ENCODE results near the gene TNPO3.
"Not testable (repeated sequence)": the region's sequence is repeated elsewhere in the genome, so short reads cannot be mapped to it uniquely, and the experiment has no call there.

The TNPO3 gene

GRCh38 chr7:129067943-129068548 lies 13.1 kb upstream of the TNPO3 start:
- DNase-seq: no peak

- DNase-seq: not testable (repeated sequence)
These were observed 12.2 kb upstream of the TNPO3 start for GRCh38 chr7:129067132-129067561.

- DNase-seq: no peak
These were observed 11.6 kb upstream of the TNPO3 start for GRCh38 chr7:129066290-129067131.

GRCh38 chr7:129055861-129056464 lies 1.1 kb upstream of the TNPO3 start:
- no peak for DNase-seq

GRCh38 chr7:129055294-129055816 lies 444 bp upstream of the TNPO3 start:
- no peak for DNase-seq

GRCh38 chr7:129053938-129054437 lies 923 bp downstream of the TNPO3 start:
- no peak for DNase-seq

- DNase-seq: no peak
These were observed 2.5 kb downstream of the TNPO3 start for GRCh38 chr7:129052441-129052840.

- not testable (repeated sequence) for DNase-seq
These were observed 3.5 kb downstream of the TNPO3 start for GRCh38 chr7:129051459-129051858.

GRCh38 chr7:129047761-129048160 lies 7.2 kb downstream of the TNPO3 start:
- DNase-seq: no peak

- no peak for DNase-seq
These were observed 9.2 kb downstream of the TNPO3 start for GRCh38 chr7:129045682-129046081.

GRCh38 chr7:129043012-129043411 lies 11.9 kb downstream of the TNPO3 start:
- no peak for DNase-seq

- no peak for DNase-seq
These were observed 13.5 kb downstream of the TNPO3 start for GRCh38 chr7:129041142-129042085.

GRCh38 chr7:129038468-129038867 lies 16.4 kb downstream of the TNPO3 start:
- DNase-seq: not testable (repeated sequence)

GRCh38 chr7:129037585-129037984 lies 17.3 kb downstream of the TNPO3 start:
- no peak for DNase-seq

- DNase-seq: no peak
These were observed 22.9 kb downstream of the TNPO3 start for GRCh38 chr7:129032017-129032416.

- DNase-seq: no peak
These were observed 24.5 kb downstream of the TNPO3 start for GRCh38 chr7:129030440-129030839.

- no peak for DNase-seq
These were observed 30.8 kb downstream of the TNPO3 start for GRCh38 chr7:129024125-129024524.

GRCh38 chr7:129021656-129022055 lies 33.3 kb downstream of the TNPO3 start:
- DNase-seq: no peak

GRCh38 chr7:129017933-129018538 lies 36.9 kb downstream of the TNPO3 start:
- DNase-seq: no peak

- DNase-seq: no peak
These were observed 37.6 kb downstream of the TNPO3 start for GRCh38 chr7:129017264-129017663.

GRCh38 chr7:129014501-129015101 lies 40.3 kb downstream of the TNPO3 start:
- DNase-seq: no peak
